Central memory CD8-positive, alpha-beta T cell (primary cell): ENCODE measurements around the gene TBX2.
"Not testable (repeated sequence)": the region's sequence is repeated elsewhere in the genome, so short reads cannot be mapped to it uniquely, and the experiment has no call there.

ENCODE experiments used
- ATAC-seq: fragments of 150-1000 bp; cut with Tn5 transposase; replicated peaks from 2 replicates; pipeline ENCODE4 v1.10.0; 2022; ENCODE audit warnings: mild to moderate bottlenecking, moderate FRiP score, moderate number of reproducible peaks; ENCODE audit not compliant: poor library complexity, severe bottlenecking; ENCODE audit errors: extremely low read depth
- DNase-seq, 2 donors: peaks; one replicate each; pipeline ENCODE4 v3.0.0; 2021; ENCODE audit warnings: low spot score in 2 of 2
- H3K27ac Mint-ChIP-seq: one replicate; pipeline ENCODE4 v1.8.0; 2022; ENCODE audit warnings: low read depth, mild to moderate bottlenecking, moderate library complexity, mixed read lengths
- H3K27me3 Mint-ChIP-seq: one replicate; pipeline ENCODE4 v1.8.0; 2022; ENCODE audit warnings: mixed read lengths
- H3K36me3 Mint-ChIP-seq: one replicate; pipeline ENCODE4 v1.8.0; 2022; ENCODE audit warnings: mild to moderate bottlenecking, moderate library complexity, mixed read lengths; ENCODE audit not compliant: insufficient read depth
- H3K4me1 Mint-ChIP-seq: one replicate; pipeline ENCODE4 v1.8.0; 2022; ENCODE audit warnings: mixed read lengths
- H3K4me3 Mint-ChIP-seq: one replicate; pipeline ENCODE4 v1.8.0; 2022; ENCODE audit warnings: mild to moderate bottlenecking, moderate library complexity, mixed read lengths
- H3K9me3 Mint-ChIP-seq: one replicate; pipeline ENCODE4 v1.8.0; 2022; ENCODE audit warnings: mixed read lengths

Gene TBX2

DNA sequence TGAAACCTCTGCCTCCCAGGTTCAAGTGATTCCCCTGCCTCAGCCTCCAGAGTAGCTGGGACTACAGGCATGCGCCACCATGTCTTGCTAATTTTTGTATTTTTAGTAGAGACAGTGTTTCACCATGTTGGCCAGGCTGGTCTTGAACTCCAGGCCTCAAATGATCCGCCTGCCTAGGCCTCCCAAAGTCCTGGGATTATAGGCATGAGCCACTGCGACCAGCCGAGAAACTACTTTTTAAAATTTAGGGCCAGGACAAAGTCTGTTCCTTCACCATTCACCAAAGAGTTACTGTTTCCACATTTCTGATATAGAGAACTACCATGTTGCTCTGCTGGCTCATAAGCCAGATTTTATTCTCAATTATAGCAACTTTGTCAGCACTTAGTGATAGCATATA, 49.5 kb downstream of the TBX2 start:
- H3K27me3 Mint-ChIP-seq, result peaks cover 50% of the 10 kb centered on the region
- H3K27ac Mint-ChIP-seq, H3K4me3 Mint-ChIP-seq, DNase-seq, H3K36me3 Mint-ChIP-seq, H3K4me1 Mint-ChIP-seq, H3K9me3 Mint-ChIP-seq, ATAC-seq: not testable (repeated sequence)

GRCh38 chr17:61449707-61450640, 50.3 kb downstream of the TBX2 start:
- ATAC-seq (no peak), DNase-seq (no peak)
- Mint-ChIP-seq H3K36me3 (peaks cover 3% of the 10 kb centered on the region), H3K27me3 (peaks cover 50% of the 10 kb centered on the region), H3K4me3 (no peak overlapping the region), H3K9me3 (no peaks in the 10 kb centered on the region), H3K27ac (no peak overlapping the region), H3K4me1 (peaks cover 12% of the 10 kb centered on the region)

DNA sequence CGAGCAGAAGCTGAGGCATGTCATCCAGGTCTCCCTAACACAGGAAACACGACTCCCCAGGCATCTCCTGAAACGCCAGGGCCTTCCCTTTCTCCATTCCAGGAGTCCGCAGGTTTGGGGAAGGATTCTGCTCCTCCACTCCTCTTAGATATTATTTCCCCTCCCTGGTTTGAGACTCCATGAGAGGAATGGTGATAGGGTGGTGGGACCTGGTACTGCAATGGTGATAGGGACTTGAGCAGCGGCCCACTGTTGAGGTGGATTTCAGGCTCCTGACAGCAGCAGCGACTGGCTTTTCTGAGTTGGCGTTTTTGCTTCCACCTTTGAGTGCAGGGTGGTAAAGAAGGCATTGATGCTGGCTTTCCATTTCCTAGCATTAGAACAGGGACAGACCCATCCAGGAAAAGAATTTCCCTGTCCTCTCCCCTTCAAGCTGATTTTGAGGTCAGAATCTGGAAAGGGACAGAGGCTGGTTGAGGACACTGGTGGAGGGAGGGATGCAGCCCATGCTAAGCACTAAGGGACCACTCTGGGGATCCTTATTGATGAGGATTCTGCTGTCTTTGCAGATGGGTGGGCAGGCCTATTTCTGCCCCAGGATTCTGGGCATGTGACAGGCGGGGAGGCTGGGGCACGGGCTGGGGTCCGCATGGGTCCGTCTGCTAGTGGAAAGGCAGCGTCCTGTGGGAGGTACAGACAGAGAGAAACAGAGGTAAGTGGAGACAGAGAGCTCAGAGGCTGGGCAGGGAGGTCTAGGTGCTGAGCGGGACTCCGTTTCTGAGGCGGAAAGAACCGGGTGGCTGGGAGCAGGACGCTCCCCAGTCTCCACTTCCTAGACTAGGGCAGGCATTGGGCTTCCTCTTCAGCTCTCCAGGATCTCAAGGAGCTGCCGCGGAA, 51.2 kb downstream of the TBX2 start:
- Mint-ChIP-seq H3K9me3 (no peaks in the 10 kb centered on the region), H3K4me3 (peak overlapping the region; percentile 47), H3K4me1 (peaks cover 20% of the 10 kb centered on the region), H3K36me3 (peaks cover 3% of the 10 kb centered on the region), H3K27ac (no peak overlapping the region), H3K27me3 (peaks cover 55% of the 10 kb centered on the region)
- ATAC-seq, result no peak
- no peak for DNase-seq

- Mint-ChIP-seq H3K4me3 (peak overlapping the region; percentile 47), H3K9me3 (no peaks in the 10 kb centered on the region), H3K27ac (no peak overlapping the region), H3K36me3 (peaks cover 3% of the 10 kb centered on the region), H3K27me3 (peaks cover 58% of the 10 kb centered on the region), H3K4me1 (peaks cover 20% of the 10 kb centered on the region)
- ATAC-seq (no peak), DNase-seq (no peak)
These were observed 52.1 kb downstream of the TBX2 start for GRCh38 chr17:61451538-61452300.

DNA sequence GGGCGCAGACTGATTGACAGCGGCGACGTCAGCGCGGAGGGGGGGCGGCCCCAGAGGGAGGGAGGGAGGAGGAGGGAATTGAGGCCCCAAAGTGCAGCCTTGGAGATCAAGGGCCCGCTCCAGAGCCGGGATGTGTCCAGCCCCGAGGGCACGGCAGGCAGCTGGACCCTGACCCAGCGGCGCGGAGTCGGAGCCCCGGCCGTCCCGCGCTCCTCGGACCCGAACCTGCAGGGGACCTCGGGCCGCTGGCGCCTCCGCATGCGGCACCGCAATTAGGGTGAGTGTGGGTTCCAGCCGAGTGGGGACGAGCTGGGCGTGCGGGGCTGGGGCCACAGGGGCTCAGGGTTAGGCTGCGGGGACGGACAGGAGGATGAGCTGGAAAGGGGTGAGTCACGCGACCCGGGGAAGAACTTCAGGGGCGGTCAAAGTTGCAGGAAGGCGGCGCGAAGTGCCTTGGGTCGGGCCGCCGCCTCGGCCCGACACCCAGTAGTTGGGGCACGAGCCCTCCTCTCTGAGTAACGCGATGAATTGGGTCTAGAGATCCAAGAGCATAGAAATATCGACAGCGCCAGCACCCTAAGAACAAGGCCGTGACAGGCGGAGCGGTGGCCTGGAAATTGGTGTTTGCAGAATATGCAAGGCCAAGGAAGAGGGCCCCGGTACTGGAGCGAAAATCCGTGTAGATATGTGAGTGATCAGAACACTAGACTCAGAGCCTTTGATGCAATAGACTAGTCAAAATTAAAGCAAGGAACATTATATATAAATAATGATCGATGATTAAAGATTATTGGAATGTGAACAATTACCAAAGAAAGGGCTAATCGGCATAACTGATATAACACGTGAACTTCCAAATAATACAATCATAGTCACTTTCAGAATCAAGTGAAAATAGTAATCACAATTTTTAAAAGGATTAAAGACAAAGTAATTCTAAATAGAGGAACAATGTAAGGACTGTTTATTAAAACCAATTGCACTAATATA, 53.0 kb downstream of the TBX2 start, which contains the start of gene TBX4:
TBX4 (plus strand) TSS at position 122 of the 990 bp plus-strand sequence. CDS start 4,069 bp downstream, outside the sequence.
- ATAC-seq, result no peak
- H3K27ac Mint-ChIP-seq, result no peak within 1 kb of the TSS
- peaks cover 3% of the 10 kb centered on the region for H3K36me3 Mint-ChIP-seq
- H3K9me3 Mint-ChIP-seq, result no peaks in the 10 kb centered on the region
- peaks cover 27% of the 10 kb centered on the region for H3K4me1 Mint-ChIP-seq
- peaks cover 67% of the 10 kb centered on the region for H3K27me3 Mint-ChIP-seq
- DNase-seq, result no peak
- H3K4me3 Mint-ChIP-seq, result peak within 1 kb of the TSS; percentile 47

DNA sequence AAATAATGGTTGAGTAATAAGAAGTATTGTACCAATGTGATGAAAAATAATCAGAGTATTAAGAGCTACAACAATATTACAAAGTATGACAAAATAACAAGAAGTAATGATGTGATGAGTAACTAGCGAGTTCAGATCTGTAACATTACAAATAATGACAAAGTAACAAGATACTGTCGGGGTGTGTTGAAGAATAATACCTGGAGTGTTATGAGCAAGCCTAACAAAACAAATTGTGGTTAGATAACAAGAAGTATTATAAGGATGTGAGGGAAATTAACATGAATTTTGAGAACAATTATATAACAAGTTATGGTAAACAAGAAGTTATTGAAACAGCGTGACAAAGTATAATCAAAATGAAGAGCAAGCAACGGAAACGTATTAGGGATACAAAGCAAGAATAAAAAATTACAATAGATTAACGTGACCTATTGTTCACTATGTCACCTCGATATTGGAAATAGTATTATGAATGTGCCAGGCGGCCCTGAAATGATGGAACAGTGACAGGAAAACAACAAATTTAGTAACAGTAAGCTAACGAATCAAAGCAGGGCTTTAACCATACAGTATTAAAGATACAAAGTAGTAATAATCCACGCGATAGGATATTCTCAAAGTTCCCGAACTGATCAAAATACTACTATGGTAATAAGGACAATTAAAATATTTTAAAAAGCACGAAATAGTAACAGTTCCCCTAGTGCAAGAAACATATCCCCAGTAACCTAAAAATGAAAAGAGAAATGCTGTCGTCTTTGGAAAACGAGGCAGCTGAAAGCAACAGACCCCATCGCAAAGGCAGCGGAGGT, 54.1 kb downstream of the TBX2 start:
- Mint-ChIP-seq H3K9me3 (no peaks in the 10 kb centered on the region), H3K4me3 (peak overlapping the region; percentile 5), H3K4me1 (peaks cover 27% of the 10 kb centered on the region), H3K27ac (no peak overlapping the region), H3K36me3 (peaks cover 3% of the 10 kb centered on the region), H3K27me3 (peaks cover 79% of the 10 kb centered on the region)
- ATAC-seq, result no peak
- DNase-seq, result no peak

GRCh38 chr17:61454381-61455323, 55.0 kb downstream of the TBX2 start:
- peaks cover 27% of the 10 kb centered on the region for H3K4me1 Mint-ChIP-seq
- H3K9me3 Mint-ChIP-seq, result no peaks in the 10 kb centered on the region
- DNase-seq, result no peak
- H3K27ac Mint-ChIP-seq, result no peak overlapping the region
- H3K27me3 Mint-ChIP-seq, result peaks cover 87% of the 10 kb centered on the region
- H3K36me3 Mint-ChIP-seq, result peaks cover 3% of the 10 kb centered on the region
- peak overlapping the region; percentile 5 for H3K4me3 Mint-ChIP-seq
- ATAC-seq, result no peak

DNA sequence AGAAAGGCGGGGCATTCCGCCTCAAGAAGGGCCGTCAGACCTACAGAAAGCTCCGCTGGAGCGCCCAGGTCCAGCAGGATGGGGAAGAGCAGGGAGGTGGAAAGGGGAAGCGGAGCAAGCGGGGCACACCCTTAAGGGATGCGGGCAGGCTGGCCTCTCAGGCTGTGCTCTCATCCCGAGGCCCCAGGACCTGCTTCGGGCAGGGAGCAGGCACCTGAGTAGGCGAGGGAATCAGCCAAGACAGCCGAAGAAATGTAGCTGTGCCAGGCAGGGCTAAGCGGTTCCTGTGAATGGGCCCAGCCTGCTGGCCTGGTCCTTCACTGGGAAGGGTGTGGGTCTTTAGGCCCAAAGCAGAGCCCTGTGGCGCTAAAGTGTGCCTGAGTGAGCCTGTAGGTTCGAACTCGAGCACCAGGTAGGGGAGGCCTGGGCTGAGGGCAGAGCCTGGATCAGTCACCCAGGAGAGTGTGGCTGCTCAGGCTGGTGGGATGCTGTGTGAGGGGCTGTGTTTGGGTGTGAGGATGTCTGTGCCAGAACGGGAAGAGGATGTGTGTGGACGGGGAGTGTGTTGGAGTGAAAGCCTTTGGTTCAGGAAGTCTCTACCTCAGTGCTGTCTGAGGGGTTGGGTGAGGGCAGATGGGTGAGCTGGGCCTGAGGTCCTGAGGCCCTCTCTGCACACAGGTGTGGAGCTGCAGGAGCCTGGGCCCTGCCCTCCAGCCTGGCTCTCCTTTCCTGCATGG, 55.8 kb downstream of the TBX2 start:
- no peaks in the 10 kb centered on the region for H3K9me3 Mint-ChIP-seq
- peaks cover 3% of the 10 kb centered on the region for H3K36me3 Mint-ChIP-seq
- H3K27ac Mint-ChIP-seq, result no peak overlapping the region
- peaks cover 87% of the 10 kb centered on the region for H3K27me3 Mint-ChIP-seq
- ATAC-seq (no peak), DNase-seq (no peak)
- H3K4me1 Mint-ChIP-seq, result peaks cover 27% of the 10 kb centered on the region
- H3K4me3 Mint-ChIP-seq, result no peak overlapping the region

DNA sequence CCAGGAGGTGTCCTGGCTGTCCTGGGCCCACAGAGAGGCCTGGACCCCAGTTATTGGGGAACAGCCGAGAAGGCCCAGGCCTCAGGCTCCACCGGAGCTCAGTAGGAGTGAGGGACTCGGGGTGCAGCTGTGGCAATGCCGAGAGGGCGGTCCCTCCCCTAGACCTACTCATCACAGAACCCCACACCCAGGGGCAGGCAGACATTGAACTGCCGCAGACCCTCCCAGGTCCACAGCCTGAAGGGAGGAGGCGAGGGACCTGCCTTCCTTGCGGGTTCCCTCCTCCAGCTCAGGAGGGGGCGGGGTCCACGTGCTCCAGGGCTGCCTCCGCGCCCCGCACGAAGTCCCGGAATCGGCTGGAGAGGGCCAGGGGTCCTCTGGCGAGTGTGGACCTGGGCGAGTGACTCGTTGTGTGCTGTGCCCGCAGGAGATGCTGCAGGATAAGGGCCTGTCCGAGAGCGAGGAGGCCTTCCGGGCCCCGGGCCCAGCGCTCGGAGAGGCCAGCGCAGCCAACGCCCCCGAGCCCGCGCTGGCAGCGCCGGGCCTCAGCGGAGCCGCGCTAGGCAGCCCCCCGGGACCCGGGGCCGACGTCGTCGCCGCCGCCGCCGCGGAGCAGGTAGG, 56.5 kb downstream of the TBX2 start:
- peaks cover 87% of the 10 kb centered on the region for H3K27me3 Mint-ChIP-seq
- no peaks in the 10 kb centered on the region for H3K36me3 Mint-ChIP-seq
- H3K27ac Mint-ChIP-seq, result no peak overlapping the region
- H3K4me1 Mint-ChIP-seq, result peaks cover 27% of the 10 kb centered on the region
- no peaks in the 10 kb centered on the region for H3K9me3 Mint-ChIP-seq
- no peak for ATAC-seq
- H3K4me3 Mint-ChIP-seq, result no peak overlapping the region
- no peak for DNase-seq
